IMR-90 (cell line): ENCODE data around the gene DESI2. TPM values are rescaled to one million over a fixed set of nuclear protein-coding genes. Genes with fewer than 3 reads are reported as not detected.

Experiments used
- ATAC-seq: fragments of 200-7000 bp; cut with Tn5 transposase; 2 replicates; pipeline ENCODE4 v1.9.1; 2020; ENCODE audit warnings: low read depth, mild to moderate bottlenecking, moderate library complexity
- BruUV-seq: library from RNA; stranded (reverse); fragments of 400-500 nt; replicated peaks from 2 replicates; lab custom pipeline; 2021; lab: Mats Ljungman, UMichigan
- CTCF ChIA-PET: fragments of 300-600 bp; formaldehyde crosslinking; extraction: SDS; loops from one replicate; lab custom pipeline; 2021; ENCODE audit warnings: antibody characterized with exemption; lab: Yijun Ruan, JAX
- POLR2A ChIA-PET: fragments of 300-600 bp; sonication (Branson Sonifier 250); formaldehyde crosslinking; loops from one replicate; lab custom pipeline; 2022; ENCODE audit warnings: antibody characterized with exemption; ENCODE audit not compliant: unreplicated experiment; lab: Charles Lee
- DNase-seq: peaks from one replicate; pipeline ENCODE4 v3.0.0; 2013
- H2AFZ ChIP-seq: replicated peaks from 2 replicates; pipeline ENCODE3; 2013; ENCODE audit warnings: low read length, mild to moderate bottlenecking; ENCODE audit not compliant: poor library complexity
- H2AK5ac ChIP-seq: 2 replicates; pipeline ENCODE4 v1.6.1; 2013; ENCODE audit warnings: low read depth, low read length, inconsistent platforms
- H2AK9ac ChIP-seq: replicated peaks from 2 replicates; pipeline ENCODE3; 2013; ENCODE audit warnings: mild to moderate bottlenecking, low read depth, low read length, moderate library complexity; ENCODE audit not compliant: poor library complexity
- H2BK120ac ChIP-seq: 2 replicates; pipeline ENCODE4 v1.6.1; 2013; ENCODE audit warnings: low read depth, low read length, inconsistent platforms
- H2BK15ac ChIP-seq: 3 replicates; pipeline ENCODE4 v1.6.1; 2013; ENCODE audit warnings: low read depth, low read length, inconsistent platforms
- H2BK20ac ChIP-seq: 2 replicates; pipeline ENCODE4 v1.6.1; 2013; ENCODE audit warnings: low read depth, mild to moderate bottlenecking, inconsistent platforms, low read length, moderate library complexity
- H2BK5ac ChIP-seq: 2 replicates; pipeline ENCODE4 v1.6.1; 2013; ENCODE audit warnings: mild to moderate bottlenecking, low read depth, low read length, inconsistent platforms; ENCODE audit not compliant: poor library complexity, severe bottlenecking
- H3K14ac ChIP-seq: replicated peaks from 2 replicates; pipeline ENCODE4 v1.6.1; 2013; ENCODE audit warnings: low read depth, low read length, inconsistent platforms
- H3K18ac ChIP-seq: 2 replicates; pipeline ENCODE4 v1.6.1; 2013; ENCODE audit warnings: low read depth, low read length, control low read depth
- H3K23ac ChIP-seq: 2 replicates; pipeline ENCODE4 v1.6.1; 2013; ENCODE audit warnings: low read depth, low read length, inconsistent platforms
- H3K27ac ChIP-seq: 2 replicates; pipeline ENCODE4 v1.5.1; 2013; ENCODE audit warnings: mild to moderate bottlenecking, control low read depth, low read length; ENCODE audit not compliant: insufficient read depth
- H3K27me3 ChIP-seq: 2 replicates; pipeline ENCODE4 v1.6.1; 2013; ENCODE audit warnings: low read length; ENCODE audit not compliant: control insufficient read depth, insufficient read depth
- H3K36me3 ChIP-seq: 2 replicates; pipeline ENCODE4 v1.6.1; 2013; ENCODE audit warnings: low read length, mixed read lengths; ENCODE audit not compliant: control insufficient read depth, insufficient read depth
- H3K4ac ChIP-seq: 2 replicates; pipeline ENCODE4 v1.6.1; 2013; ENCODE audit warnings: low read depth, low read length, inconsistent platforms
- H3K4me1 ChIP-seq: 2 replicates; pipeline ENCODE4 v1.6.1; 2013; ENCODE audit warnings: low read length, mixed read lengths; ENCODE audit not compliant: control insufficient read depth, insufficient read depth
- H3K4me2 ChIP-seq: 2 replicates; pipeline ENCODE4 v1.6.1; 2013; ENCODE audit warnings: low read depth, mild to moderate bottlenecking, control low read depth, low read length, moderate library complexity
- H3K4me3 ChIP-seq: 2 replicates; pipeline ENCODE4 v1.5.1; 2013; ENCODE audit warnings: low read depth, mild to moderate bottlenecking, control low read depth, low read length, moderate library complexity; ENCODE audit not compliant: insufficient read depth
- H3K56ac ChIP-seq: 2 replicates; pipeline ENCODE4 v1.6.1; 2013; ENCODE audit warnings: low read length, inconsistent platforms; ENCODE audit not compliant: insufficient read depth; ENCODE audit errors: extremely low read depth
- H3K79me1 ChIP-seq, 2 experiments: 2 replicates each; pipeline ENCODE4 v1.6.1; 2013; ENCODE audit warnings: low read length in 2 of 2, inconsistent platforms in 1 of 2, low read depth in 1 of 2
- H3K9ac ChIP-seq: 2 replicates; pipeline ENCODE4 v1.6.1; 2013; ENCODE audit warnings: low read depth, low read length, control low read depth
- H3K9me1 ChIP-seq: 2 replicates; pipeline ENCODE4 v1.6.1; 2013; ENCODE audit warnings: low read length, inconsistent platforms; ENCODE audit not compliant: insufficient read depth
- H3K9me3 ChIP-seq: 2 replicates; pipeline ENCODE4 v1.6.1; 2013; ENCODE audit warnings: low read length; ENCODE audit not compliant: control insufficient read depth, insufficient read depth
- H4K20me1 ChIP-seq: 2 replicates; pipeline ENCODE4 v1.6.1; 2013; ENCODE audit warnings: low read length, inconsistent platforms; ENCODE audit not compliant: insufficient read depth
- H4K5ac ChIP-seq: 2 replicates; pipeline ENCODE4 v1.6.1; 2013; ENCODE audit warnings: mild to moderate bottlenecking, low read depth, low read length, control low read depth
- H4K8ac ChIP-seq, 2 experiments: 2 replicates each; pipeline ENCODE4 v1.6.1; 2013; ENCODE audit warnings: low read depth in 2 of 2, low read length in 2 of 2, control low read depth in 1 of 2, inconsistent platforms in 1 of 2
- H4K91ac ChIP-seq: 2 replicates; pipeline ENCODE4 v1.6.1; 2013; ENCODE audit warnings: low read depth, low read length, inconsistent platforms; ENCODE audit not compliant: insufficient read depth
- BHLHE40 ChIP-seq: fragments of 150-350 bp; IDR thresholded peaks from 2 replicates; pipeline ENCODE4 v1.6.1; 2016; ENCODE audit warnings: mild to moderate bottlenecking, low read depth, low read length
- FOS ChIP-seq: fragments of 150-350 bp; IDR thresholded peaks from 2 replicates; pipeline ENCODE4 v1.6.1; 2016; ENCODE audit warnings: low read depth, low read length
- POLR2A ChIP-seq: IDR thresholded peaks from 2 replicates; pipeline ENCODE4 v1.6.1; 2012; ENCODE audit warnings: mild to moderate bottlenecking, low read depth, low read length
- RAD21 ChIP-seq: IDR thresholded peaks from 2 replicates; pipeline ENCODE4 v1.6.1; 2012; ENCODE audit warnings: low read length, improper control_type of control experiment
- WGBS, 2 experiments: methylation state at CpG; one replicate each; pipeline versions ENCODE4 v1.1.5 to v1.1.7; 2013; ENCODE audit warnings: missing lambda C conversion rate in 2 of 2; ENCODE audit not compliant: insufficient read length in 1 of 2; ENCODE audit errors: extremely low coverage in 2 of 2; 5-methylcytosine and 5-hydroxymethylcytosine counted together
- dilution Hi-C: fragments of 300-500 bp; cut with HindIII; formaldehyde crosslinking; loops from one replicate; pipeline ENCODE4 v1.14.3; 2018; ENCODE audit warnings: low sequenced_read_pairs; ENCODE audit not compliant: unreplicated experiment
- in situ Hi-C: fragments of 300-500 bp; cut with MboI; formaldehyde crosslinking; loops from 3 replicates; pipeline ENCODE4 v1.14.3; 2019; ENCODE audit warnings: low sequenced_read_pairs, inconsistent platforms, mixed read lengths
- intact Hi-C: fragments of 100-400 bp; cut with micrococcal nuclease; formaldehyde crosslinking; loops from 2 replicates; pipeline ENCODE4 v1.10.0; 2022
- polyA plus RNA-seq, 3 experiments: library from polyadenylated mRNA; depleted of rRNA; stranded (reverse); fragments of >200 nt; gene quantifications; 2 replicates each; pipeline ENCODE4 v1.2.3, GENCODE V29; 2012; ENCODE audit warnings: low replicate concordance in 1 of 3
- total RNA-seq: library from RNA; depleted of rRNA; stranded (reverse); fragments of >200 nt; gene quantifications from 2 replicates; pipeline ENCODE4 v1.2.3, GENCODE V29; 2012

DESI2 gene
- total and polyA plus RNA-seq, 2 of the 4 experiments (the other 2 are of a cell fraction): 19.0 to 43.6 TPM

DNA sequence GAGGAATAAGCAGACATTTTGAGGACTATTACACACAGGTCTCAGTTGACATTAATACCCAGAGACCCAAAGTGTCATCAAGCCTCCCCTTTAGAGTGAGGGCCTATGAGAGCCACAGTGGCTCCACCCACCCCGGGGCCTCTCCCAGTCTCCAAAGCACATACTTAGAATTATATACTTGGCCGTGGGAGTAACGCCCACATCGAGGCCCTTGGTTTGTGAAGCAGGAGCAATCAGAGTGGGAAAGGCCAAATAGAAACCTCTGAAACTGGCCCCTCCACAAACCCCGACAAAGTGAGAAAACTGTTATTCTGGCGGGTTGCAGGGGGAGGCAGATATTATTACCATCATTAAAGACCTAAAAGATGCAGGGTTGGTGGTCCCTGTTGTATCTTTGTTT lies 7.0 kb upstream of the DESI2 start:
- no peak for TF ChIP-seq BHLHE40
- TF ChIP-seq RAD21: no peak
- TF ChIP-seq FOS: no peak
- TF ChIP-seq POLR2A: no peak
- Histone ChIP-seq H3K4me2 (no peak overlapping the region), H3K9me1 (no peaks in the 10 kb centered on the region), H4K5ac (no peak overlapping the region), H3K56ac (no peak overlapping the region), H4K91ac (no peak overlapping the region), H3K79me1 (no peaks in the 10 kb centered on the region), H3K9me3 (peaks cover 2% of the 10 kb centered on the region), H3K27me3 (peaks cover 10% of the 10 kb centered on the region), H2BK120ac (no peak overlapping the region), H3K36me3 (no peaks in the 10 kb centered on the region), H4K8ac (no peak overlapping the region), H3K18ac (no peak overlapping the region), H3K4ac (no peak overlapping the region), H2AK5ac (no peak overlapping the region), H3K4me3 (no peak overlapping the region), H3K4me1 (no peaks in the 10 kb centered on the region), H3K27ac (no peak overlapping the region), H3K23ac (no peak overlapping the region), H3K14ac (no peak overlapping the region), H2AK9ac (no peak overlapping the region), H2AFZ (no peak overlapping the region), H2BK20ac (no peak overlapping the region), H2BK5ac (no peak overlapping the region), H2BK15ac (no peak overlapping the region), H3K9ac (no peak overlapping the region), H4K20me1 (no peaks in the 10 kb centered on the region)
- no peak for DNase-seq
- WGBS, 2 experiments: no CpG with 5 or more reads among the region's 6 CpGs
- no TSS peak for BruUV-seq
- intact Hi-C loops: no loop called here
- dilution Hi-C loops: no loop called here
- in situ Hi-C loops: no loop called here
- CTCF ChIA-PET: no interaction called here
- POLR2A ChIA-PET: no interaction called here
- ATAC-seq: no peak
